ENCODE data around the gene DCUN1D4.
A peak's percentile ranks its signal among the peaks of the same experiment; 100 is the strongest.

Gene DCUN1D4

GRCh38 chr4:51843309-51844152, 578 bp downstream of the DCUN1D4 start:
- H3K27me3 ChIP-seq (ENCODE audit: control insufficient read depth, insufficient read depth, low read length) = peaks cover 26% of the 10 kb centered on the region
- H3K4me3 ChIP-seq (ENCODE audit: low read depth, low read length) = peak overlapping the region; percentile 74
- H3K4me1 ChIP-seq (ENCODE audit: control insufficient read depth, insufficient read depth, low read length) = peaks cover 3% of the 10 kb centered on the region
- no peaks in the 10 kb centered on the region for H3K36me3 ChIP-seq (ENCODE audit: control insufficient read depth, insufficient read depth, low read length)
- no peaks in the 10 kb centered on the region for H3K9me3 ChIP-seq (ENCODE audit: control insufficient read depth, insufficient read depth, low read length)
- no peak overlapping the region for H3K9ac ChIP-seq (ENCODE audit: low read depth, low read length)

GRCh38 chr4:51844153-51845054, 1.5 kb downstream of the DCUN1D4 start:
- Histone ChIP-seq H3K4me1 (ENCODE audit: control insufficient read depth, insufficient read depth, low read length) (peaks cover 3% of the 10 kb centered on the region), H3K9ac (ENCODE audit: low read depth, low read length) (peak overlapping the region; percentile 18), H3K36me3 (ENCODE audit: control insufficient read depth, insufficient read depth, low read length) (no peaks in the 10 kb centered on the region), H3K27me3 (ENCODE audit: control insufficient read depth, insufficient read depth, low read length) (peaks cover 20% of the 10 kb centered on the region), H3K9me3 (ENCODE audit: control insufficient read depth, insufficient read depth, low read length) (no peaks in the 10 kb centered on the region), H3K4me3 (ENCODE audit: low read depth, low read length) (peak overlapping the region; percentile 74)

- H3K36me3 ChIP-seq (ENCODE audit: control insufficient read depth, insufficient read depth, low read length) = no peaks in the 10 kb centered on the region
- peak overlapping the region; percentile 74 for H3K4me3 ChIP-seq (ENCODE audit: low read depth, low read length)
- peaks cover 7% of the 10 kb centered on the region for H3K4me1 ChIP-seq (ENCODE audit: control insufficient read depth, insufficient read depth, low read length)
- peak overlapping the region; percentile 18 for H3K9ac ChIP-seq (ENCODE audit: low read depth, low read length)
- peaks cover 17% of the 10 kb centered on the region for H3K27me3 ChIP-seq (ENCODE audit: control insufficient read depth, insufficient read depth, low read length)
- H3K9me3 ChIP-seq (ENCODE audit: control insufficient read depth, insufficient read depth, low read length) = no peaks in the 10 kb centered on the region
Measured at GRCh38 chr4:51845055-51845426, 2.1 kb downstream of the DCUN1D4 start.

- no peaks in the 10 kb centered on the region for H3K9me3 ChIP-seq (ENCODE audit: control insufficient read depth, insufficient read depth, low read length)
- no peak overlapping the region for H3K4me3 ChIP-seq (ENCODE audit: low read depth, low read length)
- peaks cover 16% of the 10 kb centered on the region for H3K27me3 ChIP-seq (ENCODE audit: control insufficient read depth, insufficient read depth, low read length)
- H3K9ac ChIP-seq (ENCODE audit: low read depth, low read length) = no peak overlapping the region
- peaks cover 12% of the 10 kb centered on the region for H3K4me1 ChIP-seq (ENCODE audit: control insufficient read depth, insufficient read depth, low read length)
- no peaks in the 10 kb centered on the region for H3K36me3 ChIP-seq (ENCODE audit: control insufficient read depth, insufficient read depth, low read length)
Measured at GRCh38 chr4:51845711-51846110, 2.8 kb downstream of the DCUN1D4 start.

GRCh38 chr4:51849430-51849829, 6.5 kb downstream of the DCUN1D4 start:
- Histone ChIP-seq H3K36me3 (ENCODE audit: control insufficient read depth, insufficient read depth, low read length) (no peaks in the 10 kb centered on the region), H3K9me3 (ENCODE audit: control insufficient read depth, insufficient read depth, low read length) (no peaks in the 10 kb centered on the region), H3K9ac (ENCODE audit: low read depth, low read length) (no peak overlapping the region), H3K27me3 (ENCODE audit: control insufficient read depth, insufficient read depth, low read length) (no peaks in the 10 kb centered on the region), H3K4me3 (ENCODE audit: low read depth, low read length) (no peak overlapping the region), H3K4me1 (ENCODE audit: control insufficient read depth, insufficient read depth, low read length) (peaks cover 27% of the 10 kb centered on the region)

GRCh38 chr4:51850294-51850693, 7.3 kb downstream of the DCUN1D4 start:
- no peaks in the 10 kb centered on the region for H3K36me3 ChIP-seq (ENCODE audit: control insufficient read depth, insufficient read depth, low read length)
- no peak overlapping the region for H3K9ac ChIP-seq (ENCODE audit: low read depth, low read length)
- no peaks in the 10 kb centered on the region for H3K27me3 ChIP-seq (ENCODE audit: control insufficient read depth, insufficient read depth, low read length)
- no peaks in the 10 kb centered on the region for H3K9me3 ChIP-seq (ENCODE audit: control insufficient read depth, insufficient read depth, low read length)
- H3K4me3 ChIP-seq (ENCODE audit: low read depth, low read length) = no peak overlapping the region
- H3K4me1 ChIP-seq (ENCODE audit: control insufficient read depth, insufficient read depth, low read length) = peaks cover 31% of the 10 kb centered on the region

- H3K4me3 ChIP-seq (ENCODE audit: low read depth, low read length) = no peak overlapping the region
- no peaks in the 10 kb centered on the region for H3K27me3 ChIP-seq (ENCODE audit: control insufficient read depth, insufficient read depth, low read length)
- peaks cover 36% of the 10 kb centered on the region for H3K4me1 ChIP-seq (ENCODE audit: control insufficient read depth, insufficient read depth, low read length)
- H3K9me3 ChIP-seq (ENCODE audit: control insufficient read depth, insufficient read depth, low read length) = no peaks in the 10 kb centered on the region
- H3K9ac ChIP-seq (ENCODE audit: low read depth, low read length) = no peak overlapping the region
- no peaks in the 10 kb centered on the region for H3K36me3 ChIP-seq (ENCODE audit: control insufficient read depth, insufficient read depth, low read length)
Measured at GRCh38 chr4:51851090-51851936, 8.4 kb downstream of the DCUN1D4 start.

- H3K4me3 ChIP-seq (ENCODE audit: low read depth, low read length) = no peak overlapping the region
- peaks cover 36% of the 10 kb centered on the region for H3K4me1 ChIP-seq (ENCODE audit: control insufficient read depth, insufficient read depth, low read length)
Measured at GRCh38 chr4:51851937-51852290, 9.0 kb downstream of the DCUN1D4 start.

GRCh38 chr4:51853027-51853682, 10.2 kb downstream of the DCUN1D4 start:
- Histone ChIP-seq H3K4me1 (ENCODE audit: control insufficient read depth, insufficient read depth, low read length) (peaks cover 33% of the 10 kb centered on the region), H3K9me3 (ENCODE audit: control insufficient read depth, insufficient read depth, low read length) (no peaks in the 10 kb centered on the region), H3K4me3 (ENCODE audit: low read depth, low read length) (no peak overlapping the region), H3K27me3 (ENCODE audit: control insufficient read depth, insufficient read depth, low read length) (no peaks in the 10 kb centered on the region), H3K9ac (ENCODE audit: low read depth, low read length) (no peak overlapping the region), H3K36me3 (ENCODE audit: control insufficient read depth, insufficient read depth, low read length) (no peaks in the 10 kb centered on the region)

More at GRCh38 chr4:51851937-51852290, 9.0 kb downstream of the DCUN1D4 start:
- H3K27me3 ChIP-seq (ENCODE audit: control insufficient read depth, insufficient read depth, low read length) = no peaks in the 10 kb centered on the region
- no peaks in the 10 kb centered on the region for H3K9me3 ChIP-seq (ENCODE audit: control insufficient read depth, insufficient read depth, low read length)
- H3K9ac ChIP-seq (ENCODE audit: low read depth, low read length) = no peak overlapping the region
- H3K36me3 ChIP-seq (ENCODE audit: control insufficient read depth, insufficient read depth, low read length) = no peaks in the 10 kb centered on the region

GRCh38 chr4:51855270-51855669, 12.3 kb downstream of the DCUN1D4 start:
- H3K9me3 ChIP-seq (ENCODE audit: control insufficient read depth, insufficient read depth, low read length) = no peaks in the 10 kb centered on the region
- no peak overlapping the region for H3K9ac ChIP-seq (ENCODE audit: low read depth, low read length)
- H3K27me3 ChIP-seq (ENCODE audit: control insufficient read depth, insufficient read depth, low read length) = no peaks in the 10 kb centered on the region
- H3K4me1 ChIP-seq (ENCODE audit: control insufficient read depth, insufficient read depth, low read length) = peaks cover 27% of the 10 kb centered on the region
- no peak overlapping the region for H3K4me3 ChIP-seq (ENCODE audit: low read depth, low read length)
- H3K36me3 ChIP-seq (ENCODE audit: control insufficient read depth, insufficient read depth, low read length) = no peaks in the 10 kb centered on the region

- Histone ChIP-seq H3K9ac (ENCODE audit: low read depth, low read length) (no peak overlapping the region), H3K4me1 (ENCODE audit: control insufficient read depth, insufficient read depth, low read length) (peaks cover 25% of the 10 kb centered on the region), H3K36me3 (ENCODE audit: control insufficient read depth, insufficient read depth, low read length) (no peaks in the 10 kb centered on the region), H3K9me3 (ENCODE audit: control insufficient read depth, insufficient read depth, low read length) (no peaks in the 10 kb centered on the region), H3K4me3 (ENCODE audit: low read depth, low read length) (no peak overlapping the region), H3K27me3 (ENCODE audit: control insufficient read depth, insufficient read depth, low read length) (no peaks in the 10 kb centered on the region)
Measured at GRCh38 chr4:51855751-51856150, 12.8 kb downstream of the DCUN1D4 start.

Measured in iPS-15b (cell line).